Neutrophil (primary cell): ENCODE results near the gene NAT14.

Experiments
- H3K27ac ChIP-seq: fragments of 200-600 bp; sonication (generic); 2 replicates; pipeline ENCODE4 v1.5.1; 2016; ENCODE audit warnings: mild to moderate bottlenecking, moderate library complexity
- H3K27me3 ChIP-seq: fragments of 200-600 bp; sonication (generic); 2 replicates; pipeline ENCODE4 v1.6.0; 2016; ENCODE audit warnings: mild to moderate bottlenecking
- H3K36me3 ChIP-seq: fragments of 200-600 bp; sonication (generic); 2 replicates; pipeline ENCODE4 v1.5.1; 2017
- H3K4me1 ChIP-seq, 2 experiments: fragments of 200-600 bp in 1 of 2; sonication (generic) in 1 of 2; 1 replicate in 1 of 2; 2 replicates in 1 of 2; pipeline versions ENCODE4 v1.5.1 to v1.6.1; 2013 to 2016; ENCODE audit warnings: low read depth in 1 of 2, low read length in 1 of 2, mild to moderate bottlenecking in 1 of 2, moderate library complexity in 1 of 2; ENCODE audit not compliant: control insufficient read depth in 1 of 2, insufficient read depth in 1 of 2
- H3K4me3 ChIP-seq, 2 experiments: fragments of 200-600 bp in 1 of 2; sonication (generic) in 1 of 2; 1 replicate in 1 of 2; 2 replicates in 1 of 2; pipeline ENCODE4 v1.5.1; 2013 to 2016; ENCODE audit warnings: low read depth in 1 of 2, low read length in 1 of 2, mild to moderate bottlenecking in 1 of 2, moderate library complexity in 1 of 2
- H3K9me3 ChIP-seq: fragments of 200-600 bp; sonication (generic); 2 replicates; pipeline ENCODE4 v1.5.1; 2016
- TF ChIP-seq, protein P1 (sequence below): fragments of 200-600 bp; sonication (generic); IDR thresholded peaks from 2 replicates; pipeline ENCODE4 v1.5.1; 2016; ENCODE audit warnings: antibody characterized with exemption

Gene NAT14

GRCh38 chr19:55471266-55471665 lies 13.7 kb upstream of the NAT14 start:
- peaks cover 11% of the 10 kb centered on the region for H3K27me3 ChIP-seq
- H3K9me3 ChIP-seq, result no peaks in the 10 kb centered on the region
- no peak overlapping the region for H3K27ac ChIP-seq
- TF ChIP-seq, protein P1, sequence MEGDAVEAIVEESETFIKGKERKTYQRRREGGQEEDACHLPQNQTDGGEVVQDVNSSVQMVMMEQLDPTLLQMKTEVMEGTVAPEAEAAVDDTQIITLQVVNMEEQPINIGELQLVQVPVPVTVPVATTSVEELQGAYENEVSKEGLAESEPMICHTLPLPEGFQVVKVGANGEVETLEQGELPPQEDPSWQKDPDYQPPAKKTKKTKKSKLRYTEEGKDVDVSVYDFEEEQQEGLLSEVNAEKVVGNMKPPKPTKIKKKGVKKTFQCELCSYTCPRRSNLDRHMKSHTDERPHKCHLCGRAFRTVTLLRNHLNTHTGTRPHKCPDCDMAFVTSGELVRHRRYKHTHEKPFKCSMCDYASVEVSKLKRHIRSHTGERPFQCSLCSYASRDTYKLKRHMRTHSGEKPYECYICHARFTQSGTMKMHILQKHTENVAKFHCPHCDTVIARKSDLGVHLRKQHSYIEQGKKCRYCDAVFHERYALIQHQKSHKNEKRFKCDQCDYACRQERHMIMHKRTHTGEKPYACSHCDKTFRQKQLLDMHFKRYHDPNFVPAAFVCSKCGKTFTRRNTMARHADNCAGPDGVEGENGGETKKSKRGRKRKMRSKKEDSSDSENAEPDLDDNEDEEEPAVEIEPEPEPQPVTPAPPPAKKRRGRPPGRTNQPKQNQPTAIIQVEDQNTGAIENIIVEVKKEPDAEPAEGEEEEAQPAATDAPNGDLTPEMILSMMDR, result no peak
- peaks cover 5 to 11% of the 10 kb centered on the region in 2 experiments for H3K4me1 ChIP-seq
- no peaks in the 10 kb centered on the region for H3K36me3 ChIP-seq
- H3K4me3 ChIP-seq, result no peak overlapping the region

- H3K27ac ChIP-seq, result no peak overlapping the region
- H3K27me3 ChIP-seq, result peaks cover under 1% of the 10 kb centered on the region
- H3K9me3 ChIP-seq, result no peaks in the 10 kb centered on the region
- H3K36me3 ChIP-seq, result no peaks in the 10 kb centered on the region
- TF ChIP-seq, protein P1, result no peak
- no peak overlapping the region for H3K4me3 ChIP-seq
- H3K4me1 ChIP-seq, result peaks cover 12 to 18% of the 10 kb centered on the region in 2 experiments
These were observed 12.5 kb upstream of the NAT14 start for GRCh38 chr19:55472463-55472862.

DNA sequence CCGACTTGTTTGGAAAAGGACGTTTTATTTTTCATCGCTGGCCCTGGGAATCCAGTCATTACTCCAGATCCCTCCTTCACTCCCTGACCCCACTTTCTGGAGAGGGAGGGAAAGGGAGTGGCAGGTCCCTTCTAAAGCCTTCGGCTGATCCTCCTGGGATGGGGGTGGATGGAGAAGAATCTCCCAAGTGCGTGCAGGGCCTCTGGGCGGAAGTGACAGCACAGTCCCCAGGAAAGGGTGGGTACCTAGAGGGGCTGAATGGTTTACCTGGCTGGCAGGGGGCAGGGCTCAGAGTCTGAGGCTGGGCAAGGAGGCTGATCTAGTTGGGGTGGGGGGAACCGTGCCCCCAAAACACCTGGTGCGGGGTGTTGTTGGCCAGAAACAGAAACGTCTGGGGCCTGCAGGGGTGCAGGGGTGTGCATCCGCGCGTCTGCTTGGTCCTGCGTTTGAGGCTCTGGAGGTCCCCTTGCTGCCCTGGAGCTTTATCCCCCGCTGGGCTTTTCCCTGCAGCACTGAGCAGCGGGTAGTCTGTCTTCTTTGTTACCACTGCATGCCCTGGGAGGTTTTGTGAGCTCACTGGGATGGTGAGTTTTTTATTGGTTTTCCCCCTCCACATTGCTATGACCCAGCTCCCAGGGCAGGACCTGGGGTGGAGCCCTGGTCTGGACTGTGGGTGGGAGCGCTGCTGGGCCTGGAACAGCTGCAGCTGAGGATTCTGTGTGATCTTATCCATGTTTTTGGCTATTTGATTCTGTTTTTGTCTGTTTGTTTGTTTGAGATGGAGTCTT lies 11.6 kb upstream of the NAT14 start:
- Histone ChIP-seq H3K4me1 (peaks cover 14 to 16% of the 10 kb centered on the region in 2 experiments), H3K9me3 (no peaks in the 10 kb centered on the region), H3K27ac (no peak overlapping the region), H3K4me3 (no peak overlapping the region), H3K27me3 (no peaks in the 10 kb centered on the region), H3K36me3 (no peaks in the 10 kb centered on the region)
- TF ChIP-seq, protein P1, result no peak

DNA sequence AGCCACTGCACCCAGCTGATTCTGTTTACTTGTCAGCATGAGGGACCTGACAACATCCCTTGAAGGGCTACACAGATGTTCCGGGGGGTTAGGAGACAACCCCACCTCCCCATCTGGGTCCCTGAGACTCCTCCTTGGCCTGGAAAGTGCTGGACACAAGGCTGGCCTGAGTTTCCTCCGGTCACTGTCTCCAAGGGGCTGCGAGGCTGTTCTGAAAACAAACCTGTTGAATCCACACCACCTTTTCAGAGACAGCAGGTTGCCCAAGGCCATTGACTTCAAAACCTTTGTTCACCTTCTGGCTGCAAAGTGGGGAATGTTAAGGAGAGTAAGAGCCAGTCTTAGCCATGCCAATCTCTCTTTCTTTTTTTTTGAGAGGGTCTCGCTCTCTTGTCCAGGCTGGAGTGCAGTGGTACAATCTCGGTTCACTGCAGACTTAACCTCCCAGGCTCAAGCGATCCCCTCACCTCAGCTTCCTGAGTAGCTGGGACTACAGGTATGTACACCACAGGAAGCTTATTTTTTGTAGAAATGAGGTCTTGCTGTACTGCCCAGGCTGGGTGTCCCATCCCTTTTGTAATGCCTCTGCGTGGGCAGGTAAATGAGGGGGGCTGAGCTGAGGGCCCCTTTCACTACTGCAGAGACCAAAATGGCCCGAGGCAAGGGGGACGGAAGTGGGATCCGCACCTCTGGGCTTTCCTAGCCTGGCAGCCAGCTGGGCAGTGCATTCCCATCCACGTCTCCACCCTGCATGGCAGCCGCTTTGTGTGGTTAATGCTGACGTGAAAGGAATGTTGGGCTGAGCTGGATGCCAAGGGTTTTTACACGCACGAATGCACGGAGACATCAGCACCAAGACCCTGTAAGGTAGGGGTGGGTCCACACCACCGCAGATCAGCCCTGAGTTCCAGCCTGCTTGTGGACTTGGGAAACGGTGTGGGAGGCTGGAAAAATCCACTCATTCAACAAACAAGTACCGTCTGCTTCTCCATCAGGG lies 10.4 kb upstream of the NAT14 start:
- no peak overlapping the region for H3K4me3 ChIP-seq
- H3K4me1 ChIP-seq, result peaks cover 14 to 16% of the 10 kb centered on the region in 2 experiments
- no peak overlapping the region for H3K27ac ChIP-seq
- no peaks in the 10 kb centered on the region for H3K9me3 ChIP-seq
- TF ChIP-seq, protein P1, result no peak
- H3K27me3 ChIP-seq, result no peaks in the 10 kb centered on the region
- H3K36me3 ChIP-seq, result no peaks in the 10 kb centered on the region

GRCh38 chr19:55476100-55476775 lies 8.8 kb upstream of the NAT14 start, which contains the start of gene ZNF628:
ZNF628 (plus strand) TSS chr19:55476617; CDS start chr19:55479911, 3,294 bp downstream.
- Histone ChIP-seq H3K27ac (peak within 1 kb of the TSS; percentile 91), H3K4me1 (peaks cover 14 to 16% of the 10 kb centered on the region in 2 experiments), H3K4me3 (peak within 1 kb of the TSS; percentile 81 to 90), H3K36me3 (peaks cover 3% of the 10 kb centered on the region), H3K9me3 (no peaks in the 10 kb centered on the region), H3K27me3 (no peaks in the 10 kb centered on the region)
- TF ChIP-seq, protein P1, result no peak
